ENCODE results near the gene ALCAM.

DNA sequence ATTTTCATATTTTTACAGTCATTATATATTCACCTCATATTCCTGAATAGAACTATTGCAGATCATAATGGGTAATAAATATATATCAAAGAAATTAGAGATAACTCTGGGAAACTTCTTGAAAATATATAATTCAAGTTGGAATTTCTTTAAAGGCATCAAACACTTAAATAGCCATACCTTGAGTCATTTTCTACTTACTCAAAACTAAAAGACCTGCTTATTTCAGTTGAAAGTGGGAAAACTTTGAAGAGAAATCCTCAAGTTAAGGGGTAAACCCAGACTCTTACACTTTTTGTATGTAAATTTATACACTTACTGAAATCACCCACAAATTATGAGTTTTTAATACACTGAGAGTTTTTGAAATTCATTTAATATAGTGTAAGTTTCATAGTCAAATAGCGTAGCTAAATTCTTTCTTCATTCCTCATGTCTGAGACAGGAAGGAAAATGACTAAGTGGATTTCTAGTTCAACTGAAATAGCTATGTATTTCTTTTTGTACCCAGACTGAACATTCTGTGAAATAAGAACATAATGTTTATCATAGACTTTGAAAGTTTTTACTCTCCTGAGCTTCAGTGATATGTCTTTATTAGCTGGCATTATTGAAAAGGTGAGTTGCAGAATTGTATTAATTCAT is 4.6 kb upstream of the ALCAM start:
- TF ChIP-seq CTCF (IDR thresholded peaks at IDR 0.05; ENCODE audit: extremely low read depth in 1 of 2, insufficient read depth in 1 of 2, low read depth in 1 of 2, low read length in 2 of 2) (no peak), MYC (IDR thresholded peaks at IDR 0.05; ENCODE audit: low read depth, low read length) (no peak), POLR2A (IDR thresholded peaks at IDR 0.05; ENCODE audit: low read depth, low read length) (peak; percentile 32), MAX (IDR thresholded peaks at IDR 0.05; ENCODE audit: insufficient read depth, insufficient read length) (no peak)
